Colonic mucosa (tissue), 4 donors: ENCODE results near the gene SMU1. TPM values are rescaled to one million over a fixed set of nuclear protein-coding genes. Genes with fewer than 3 reads are reported as not detected.

Experiments
- DNase-seq: peaks from one replicate; pipeline ENCODE4 v3.0.0-alpha.2; 2020
- H3K27ac ChIP-seq: fragments of 200-600 bp; one replicate; pipeline ENCODE4 v1.8.0; 2021
- H3K27me3 ChIP-seq: fragments of 200-600 bp; one replicate; pipeline ENCODE4 v1.8.0; 2021
- H3K36me3 ChIP-seq: fragments of 200-600 bp; one replicate; pipeline ENCODE4 v1.8.0; 2021
- H3K4me1 ChIP-seq: fragments of 200-600 bp; one replicate; pipeline ENCODE4 v1.8.0; 2021; ENCODE audit warnings: mild to moderate bottlenecking
- H3K4me3 ChIP-seq: fragments of 200-600 bp; one replicate; pipeline ENCODE4 v1.8.0; 2021
- H3K9ac ChIP-seq, 2 donors: one replicate each; pipeline ENCODE4 v1.7.0; 2013; ENCODE audit warnings: control low read depth in 2 of 2, low read depth in 2 of 2, low read length in 2 of 2
- H3K9me3 ChIP-seq: fragments of 200-600 bp; one replicate; pipeline ENCODE4 v1.8.0; 2021
- CTCF ChIP-seq: fragments of 200-600 bp; IDR thresholded peaks from one replicate; pipeline ENCODE4 v1.8.0; 2022; ENCODE audit warnings: antibody characterized with exemption, mild to moderate bottlenecking
- intact Hi-C: fragments of 100-400 bp; cut with DNase I; formaldehyde crosslinking; loops from one replicate; pipeline ENCODE4 v1.14.1; 2022
- total RNA-seq, 2 donors: library from RNA; stranded (reverse); fragmentation: NEBNext Ultra II Directional in 1 of 2; extraction: Animal tissue kit (Norgen Biotek cat#: 25700) in 1 of 2; gene quantifications; one replicate each; pipeline ENCODE4 v1.2.1, GENCODE V29; 2021
- donor health status: healthy.
- donor health status: DM: no; HTN: no; CAD: no.
- donor health status: DM: no; HTN: no; CAD: no.

Gene SMU1
- total RNA-seq, 2 donors from 2014 or later, result 17.4 to 18.7 TPM

GRCh38 chr9:33025572-33026342, 50.7 kb downstream of the SMU1 start:
- Histone ChIP-seq H3K4me3 (peak overlapping the region; percentile 94), H3K36me3 (peaks cover under 1% of the 10 kb centered on the region), H3K9ac (peak overlapping the region; percentile 99 to 100), H3K27ac (peak overlapping the region; percentile 100), H3K4me1 (peaks cover 8% of the 10 kb centered on the region), H3K9me3 (no peaks in the 10 kb centered on the region), H3K27me3 (no peaks in the 10 kb centered on the region)
- DNase-seq, result peak; percentile 75
- TF ChIP-seq CTCF, result no peak
- intact Hi-C loops, result no loop called here

GRCh38 chr9:33024966-33025571, 51.4 kb downstream of the SMU1 start, which contains the start of gene DNAJA1:
Gene DNAJA1 (plus strand): TSS chr9:33025273. CDS start chr9:33026485, 1,212 bp downstream.
- no peak for TF ChIP-seq CTCF
- Histone ChIP-seq H3K4me1 (peaks cover 8% of the 10 kb centered on the region), H3K36me3 (no peaks in the 10 kb centered on the region), H3K9ac (peak within 1 kb of the TSS; percentile 99 to 100), H3K9me3 (no peaks in the 10 kb centered on the region), H3K27me3 (no peaks in the 10 kb centered on the region), H3K4me3 (peak within 1 kb of the TSS; percentile 94), H3K27ac (peak within 1 kb of the TSS; percentile 100)
- peak; percentile 95 for DNase-seq
- intact Hi-C loops, result no loop called here

- no peaks in the 10 kb centered on the region for H3K27me3 ChIP-seq
- DNase-seq, result peak; percentile 32
- H3K9ac ChIP-seq, result peak overlapping the region; percentile 99 to 100
- no peaks in the 10 kb centered on the region for H3K9me3 ChIP-seq
- H3K4me1 ChIP-seq, result peaks cover 8% of the 10 kb centered on the region
- no peaks in the 10 kb centered on the region for H3K36me3 ChIP-seq
- intact Hi-C loops, result no loop called here
- no peak for TF ChIP-seq CTCF
- H3K4me3 ChIP-seq, result peak overlapping the region; percentile 94
- peak overlapping the region; percentile 100 for H3K27ac ChIP-seq
Measured at GRCh38 chr9:33024126-33024965, 52.1 kb downstream of the SMU1 start.

GRCh38 chr9:33023661-33024060, 52.8 kb downstream of the SMU1 start:
- intact Hi-C loops, result no loop called here
- H3K36me3 ChIP-seq, result no peaks in the 10 kb centered on the region
- DNase-seq, result no peak
- peaks cover 8% of the 10 kb centered on the region for H3K4me1 ChIP-seq
- no peak overlapping the region for H3K4me3 ChIP-seq
- TF ChIP-seq CTCF, result no peak
- H3K9ac ChIP-seq, result no peak overlapping the region
- H3K27ac ChIP-seq, result no peak overlapping the region
- H3K27me3 ChIP-seq, result no peaks in the 10 kb centered on the region
- H3K9me3 ChIP-seq, result no peaks in the 10 kb centered on the region

GRCh38 chr9:33022755-33023154, 53.7 kb downstream of the SMU1 start:
- no peak for DNase-seq
- H3K4me1 ChIP-seq, result peaks cover 3% of the 10 kb centered on the region
- intact Hi-C loops, result no loop called here
- no peak overlapping the region for H3K9ac ChIP-seq
- H3K27me3 ChIP-seq, result no peaks in the 10 kb centered on the region
- no peaks in the 10 kb centered on the region for H3K9me3 ChIP-seq
- no peaks in the 10 kb centered on the region for H3K36me3 ChIP-seq
- no peak overlapping the region for H3K27ac ChIP-seq
- H3K4me3 ChIP-seq, result no peak overlapping the region
- TF ChIP-seq CTCF, result no peak
